HG03108 (cell line): Measurements from ENCODE around the gene TOP3A.

Experiments
- ATAC-seq: cut with Tn5 transposase; IDR thresholded peaks from one replicate; pipeline ENCODE4 v1.9.1; 2021; ENCODE audit warnings: moderate library complexity; ENCODE audit not compliant: unreplicated experiment

Gene TOP3A

GRCh38 chr17:18233803-18234518 is 80.8 kb downstream of the TOP3A start:
- no peak for ATAC-seq

DNA sequence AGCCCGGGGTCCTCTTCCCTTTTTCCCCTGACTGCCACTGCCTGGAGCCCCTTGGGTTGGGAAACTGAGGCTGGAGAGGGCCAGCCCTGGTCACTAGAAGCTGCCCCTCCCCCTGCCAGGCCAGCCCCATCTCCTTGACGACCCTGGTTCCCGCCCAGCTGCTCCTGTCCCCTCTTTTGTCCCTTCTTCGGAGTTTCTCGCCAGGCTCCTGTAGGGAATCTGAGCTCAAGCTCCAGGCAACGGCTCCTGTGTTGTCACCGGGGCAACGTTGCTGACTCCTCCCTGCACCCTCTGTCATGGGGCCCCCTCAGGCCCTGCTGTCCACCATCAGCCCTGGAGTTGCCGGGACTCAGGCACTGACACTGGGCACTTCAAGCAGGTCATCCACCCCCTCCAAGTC is 83.6 kb downstream of the TOP3A start:
- ATAC-seq, result no peak

DNA sequence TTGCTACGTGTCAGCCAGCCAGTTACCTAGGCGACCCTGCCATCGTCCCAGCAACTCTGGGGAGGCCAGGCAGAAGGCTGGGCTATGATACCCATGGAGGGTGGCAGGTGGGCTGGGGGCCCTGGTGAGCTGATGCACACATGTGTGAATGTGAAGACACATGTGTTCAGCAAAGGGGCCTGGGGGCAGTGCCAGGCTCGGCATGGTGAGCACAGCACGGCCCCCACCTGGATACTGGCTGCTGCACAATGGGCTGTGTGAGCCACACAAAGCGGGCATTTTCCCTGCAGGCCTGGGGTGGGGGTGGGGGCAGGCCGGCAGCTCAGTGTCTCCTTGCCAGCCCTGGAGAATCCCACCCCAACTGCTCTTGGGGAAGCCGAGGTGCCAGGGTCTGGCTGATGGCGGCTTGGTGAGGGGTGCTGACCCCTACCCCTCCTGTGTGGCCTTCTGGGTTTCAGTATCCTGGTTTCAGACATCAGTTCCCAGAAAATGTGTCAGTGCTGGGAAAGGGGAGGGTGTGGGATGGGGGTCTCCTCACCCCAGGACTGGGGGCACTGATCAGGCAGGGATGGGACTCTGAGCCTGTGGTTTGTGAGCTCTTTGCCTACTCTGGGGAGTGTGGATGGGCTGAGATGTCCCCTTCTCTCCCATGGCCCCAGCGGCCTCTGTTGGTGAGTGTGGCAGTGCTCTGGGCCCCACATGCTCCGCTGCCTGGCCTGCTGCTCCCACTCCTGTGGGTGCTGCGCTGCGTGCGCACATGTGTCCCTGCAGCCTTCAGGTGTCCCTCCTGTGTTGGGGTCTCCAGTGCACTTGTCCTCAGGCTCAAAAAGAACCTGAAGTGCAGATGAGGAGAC is 84.3 kb downstream of the TOP3A start:
- no peak for ATAC-seq

GRCh38 chr17:18229771-18230170 is 85.0 kb downstream of the TOP3A start:
- no peak for ATAC-seq

DNA sequence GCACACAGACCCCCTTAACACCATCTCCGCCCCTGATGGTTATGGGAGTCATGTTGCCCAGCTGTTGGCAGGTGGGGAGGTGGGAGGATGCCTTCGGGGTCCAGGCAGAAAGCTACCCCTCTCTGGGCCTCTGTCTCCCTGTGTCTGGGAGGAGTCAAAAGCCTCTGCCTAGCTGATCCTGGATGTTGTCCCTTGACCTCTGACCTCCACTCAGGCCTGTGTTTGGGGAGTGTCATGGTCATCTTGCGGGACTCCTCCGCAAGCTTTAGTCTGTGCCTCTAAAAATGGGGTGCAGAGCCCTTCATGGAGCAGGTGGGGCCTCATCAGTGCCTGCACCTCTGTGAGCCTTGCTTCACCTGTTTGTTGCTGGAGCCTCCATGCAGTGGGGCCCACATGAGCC is 85.5 kb downstream of the TOP3A start:
- no peak for ATAC-seq

GRCh38 chr17:18228176-18228682 is 86.6 kb downstream of the TOP3A start:
- ATAC-seq, result no peak

GRCh38 chr17:18227635-18228034 is 87.2 kb downstream of the TOP3A start:
- no peak for ATAC-seq

GRCh38 chr17:18226284-18226945 is 88.4 kb downstream of the TOP3A start:
- ATAC-seq, result no peak

DNA sequence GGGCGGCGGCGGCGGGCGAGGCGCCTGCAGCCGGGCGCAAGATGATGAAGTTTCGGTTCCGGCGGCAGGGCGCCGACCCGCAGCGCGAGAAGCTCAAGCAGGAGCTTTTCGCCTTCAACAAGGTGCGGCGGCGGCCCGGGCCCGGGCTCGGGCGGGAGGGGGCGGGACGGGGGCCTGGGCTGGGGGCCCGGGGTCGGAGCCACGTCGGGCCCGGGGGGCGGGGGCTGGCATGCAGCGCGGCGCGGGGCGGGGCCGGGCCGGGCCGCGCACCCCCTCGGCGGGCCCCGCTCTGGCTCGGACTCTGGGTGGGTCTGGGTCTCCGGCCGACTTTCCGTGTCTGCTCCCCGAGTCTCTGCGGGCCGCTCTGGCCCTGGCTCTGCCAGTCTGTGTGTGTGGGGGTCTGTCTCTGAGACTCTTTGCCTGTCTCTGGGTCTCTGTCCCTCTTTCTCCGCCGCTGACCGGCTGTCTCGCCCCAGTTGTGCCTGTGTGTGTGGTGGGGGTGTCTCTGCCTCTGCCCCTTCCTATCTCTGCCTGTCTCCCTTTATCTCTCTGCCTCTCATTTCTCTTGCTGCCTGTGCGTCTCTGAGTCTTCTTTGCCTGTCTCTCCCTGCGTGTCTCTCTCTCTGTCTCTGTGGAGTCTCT is 89.0 kb downstream of the TOP3A start:
- ATAC-seq, result no peak

DNA sequence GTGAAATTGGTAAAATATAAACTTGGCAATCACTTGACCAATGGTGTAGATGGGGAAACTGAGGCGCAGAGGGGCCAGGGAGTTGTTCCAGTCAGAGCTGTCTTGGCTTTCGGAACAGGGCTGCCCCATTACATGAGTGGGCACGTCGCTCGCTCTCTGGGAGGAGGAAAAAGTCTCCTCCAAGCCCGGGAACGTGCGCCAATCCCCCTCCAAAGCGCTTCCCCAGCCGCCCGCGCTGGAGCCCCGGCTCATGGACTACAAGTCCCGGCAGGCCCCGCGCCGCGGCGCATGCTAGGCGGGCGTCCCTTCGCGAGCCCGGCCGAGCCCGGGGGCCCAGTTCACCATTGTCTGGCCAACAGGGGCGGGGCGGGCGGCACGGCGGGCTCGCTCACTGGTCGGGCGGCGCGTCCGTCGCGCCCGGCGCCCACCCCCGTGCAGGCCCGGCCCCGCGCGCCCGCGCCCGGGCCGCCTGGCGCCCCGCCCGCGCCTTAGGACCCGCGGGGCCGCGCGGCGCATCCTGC is 89.6 kb downstream of the TOP3A start, which contains the start of gene LLGL1:
LLGL1 (plus strand) TSS at position 515 of the 521 bp plus-strand sequence. CDS start 48 bp downstream, outside the sequence.
- ATAC-seq, result peak; percentile 85

DNA sequence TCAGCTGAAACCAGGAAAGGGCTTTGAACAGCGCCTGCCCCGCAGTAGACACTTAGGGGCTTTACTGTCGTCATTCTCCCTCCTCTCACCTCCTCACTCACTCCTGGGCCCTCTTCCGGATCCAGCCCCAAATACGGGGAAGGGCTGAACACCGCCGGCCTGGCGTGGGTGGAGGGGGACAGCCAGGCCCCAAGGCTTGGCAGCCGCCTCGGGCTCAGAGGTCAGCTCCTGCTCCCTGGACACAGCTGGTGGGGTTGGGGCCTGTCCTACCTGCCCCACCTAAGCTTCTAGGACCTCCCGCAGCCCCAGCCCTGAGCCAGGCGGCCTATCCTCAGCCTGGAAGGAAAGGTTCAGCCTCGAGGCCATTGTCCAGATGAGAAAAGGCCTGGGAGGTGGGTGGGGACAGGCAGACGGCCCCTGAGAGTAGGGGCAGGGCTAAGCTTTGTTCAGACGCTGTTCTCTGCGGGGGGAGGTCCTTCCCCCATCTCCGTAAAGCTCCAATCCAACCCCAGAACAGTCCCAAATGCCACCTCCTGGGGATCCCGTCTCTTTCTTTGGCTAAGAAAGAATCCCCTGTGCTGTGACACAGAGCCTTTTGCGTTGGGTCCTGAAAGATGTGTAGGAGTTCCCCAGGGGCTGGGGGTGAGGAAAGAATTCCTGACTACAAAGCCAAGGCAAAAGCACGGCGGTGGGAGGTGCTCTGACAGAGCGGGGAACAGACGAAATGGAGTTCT is 90.2 kb downstream of the TOP3A start:
- ATAC-seq, result no peak

- no peak for ATAC-seq
Observed at GRCh38 chr17:18224053-18224386, 90.8 kb downstream of the TOP3A start.
